ENCODE data around the gene PRDX1. TPM values are rescaled to one million over a fixed set of nuclear protein-coding genes. Genes with fewer than 3 reads are reported as not detected.

Gene PRDX1
- total RNA-seq (2014; rRNA removed), result 749 and 967 TPM in 2 replicates
- Bru-seq, nascent RNA, result percentile 98 among the genes with signal in this experiment
- percentile 99 among the genes with signal in this experiment for BruChase-seq, experiment 1, labeled RNA remaining after a 6-hour chase
- BruChase-seq, experiment 2, labeled RNA remaining after a 2-hour chase, result percentile 98 among the genes with signal in this experiment
- long read RNA-seq, transcript PRDX1-202 (6 exons, 1,021 nt), result major isoform, 453 of 794 reads
- long read RNA-seq, partial matches to known transcripts, result 32 of 794 reads
- long read RNA-seq, other reads (novel, unspliced or antisense), result 305 of 794 reads

DNA sequence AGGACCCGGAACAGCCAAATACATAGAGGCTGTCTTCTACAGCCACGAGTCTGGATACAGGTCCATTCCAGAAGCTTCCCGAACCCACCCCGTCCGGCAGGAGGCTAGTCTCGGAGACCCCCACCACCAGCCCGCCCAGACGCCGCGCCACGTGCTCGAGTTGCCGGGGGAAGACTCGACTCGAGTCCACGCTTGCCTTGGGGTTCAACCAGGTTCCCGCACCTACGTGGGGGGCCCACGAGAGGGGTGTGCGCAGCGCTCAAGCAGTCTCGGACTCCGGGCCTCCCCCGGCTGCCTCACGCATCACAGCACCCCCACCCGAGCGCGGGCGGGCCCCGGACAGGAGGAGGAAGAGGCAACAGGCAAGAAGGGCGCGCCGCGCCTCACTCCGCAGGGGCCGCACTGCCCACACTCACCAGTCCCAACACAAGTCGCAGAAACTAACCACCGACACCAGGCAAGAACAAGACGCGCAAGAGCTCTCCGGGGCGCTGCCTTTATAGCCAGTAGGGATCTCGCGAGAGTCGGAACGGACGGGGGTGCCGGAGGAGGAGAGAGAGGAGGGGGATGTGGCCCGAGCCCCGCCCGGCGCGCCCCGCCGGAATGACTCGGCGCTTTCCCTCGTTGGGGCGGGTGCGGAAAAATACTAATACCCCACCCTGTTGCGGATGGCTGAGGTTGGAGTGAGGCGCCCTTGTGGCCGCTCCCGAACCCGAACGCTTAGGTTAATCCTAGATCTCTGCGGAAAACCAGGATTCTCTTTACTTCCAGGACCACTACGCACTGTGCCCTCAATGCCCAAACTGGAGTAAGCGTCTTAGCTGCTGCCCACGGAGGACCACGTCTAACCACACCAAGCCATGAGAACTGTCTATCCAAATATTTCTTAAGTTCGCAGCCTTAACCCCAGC lies at the start of gene PRDX1:
Gene PRDX1 (minus strand): TSS at position 472 of the 911 bp plus-strand sequence. CDS start 2,841 bp downstream, outside the sequence.
- DNase-seq (peak; percentile 99), ATAC-seq (peak; percentile 72)
- H3F3A ChIP-seq (ENCODE audit: low read length, unreplicated experiment), result no peaks in the 10 kb centered on the region
- H3K9me3 ChIP-seq (ENCODE audit: low read length), result no peaks in the 10 kb centered on the region
- H4K20me1 ChIP-seq (ENCODE audit: low read length), result peaks cover 42% of the 10 kb centered on the region
- peaks cover 53% of the 10 kb centered on the region for H3K79me2 ChIP-seq (ENCODE audit: low read length)
- ChIA-PET CTCF (interaction anchor here (0.6 to 1.2 kb wide), 3 partner anchors 27 to 62 kb away, joined by 3 to 5 read pairs (median 4); partner anchors contain the start of gene NASP), POLR2A (ENCODE audit: unreplicated experiment) (interaction anchor here (0.6 to 2.0 kb wide), 6 partner anchors 21 to 510 kb away, joined by 3 to 21 read pairs (median 4); partner anchors contain the start of genes AKR1A1, MMACHC and UROD)
- H3K27ac ChIP-seq (ENCODE audit: low read length), result peak within 1 kb of the TSS; percentile 98
- intact Hi-C loops (cut with micrococcal nuclease), result loop anchor here (1.0 kb wide), 1 partner anchor 29 kb away; the partner anchor contains the start of gene AKR1A1
- peak within 1 kb of the TSS; percentile 93 for H3K4me2 ChIP-seq (ENCODE audit: low read length)
- peak within 1 kb of the TSS; percentile 70 for H2AFZ ChIP-seq (ENCODE audit: low read length)
- no peaks in the 10 kb centered on the region for H3K9me2 ChIP-seq (replicated peaks; ENCODE audit: low read length)
- TSS peak; percentile 58 for BruUV-seq (replicated peaks)
- H3K4me3 ChIP-seq (ENCODE audit: low read length), result peak within 1 kb of the TSS; percentile 99
- H3K4me1 ChIP-seq (ENCODE audit: insufficient read depth, low read length), result peaks cover 52% of the 10 kb centered on the region
- no peaks in the 10 kb centered on the region for H3K27me3 ChIP-seq (ENCODE audit: low read length)
- TF ChIP-seq EZH2 (IDR thresholded peaks at IDR 0.05; ENCODE audit: low read length, unreplicated experiment) (no peak), EZH2phosphoT487 (IDR thresholded peaks at IDR 0.05; ENCODE audit: borderline replicate concordance, low read length) (no peak)
- TF ChIP-seq, protein P1, sequence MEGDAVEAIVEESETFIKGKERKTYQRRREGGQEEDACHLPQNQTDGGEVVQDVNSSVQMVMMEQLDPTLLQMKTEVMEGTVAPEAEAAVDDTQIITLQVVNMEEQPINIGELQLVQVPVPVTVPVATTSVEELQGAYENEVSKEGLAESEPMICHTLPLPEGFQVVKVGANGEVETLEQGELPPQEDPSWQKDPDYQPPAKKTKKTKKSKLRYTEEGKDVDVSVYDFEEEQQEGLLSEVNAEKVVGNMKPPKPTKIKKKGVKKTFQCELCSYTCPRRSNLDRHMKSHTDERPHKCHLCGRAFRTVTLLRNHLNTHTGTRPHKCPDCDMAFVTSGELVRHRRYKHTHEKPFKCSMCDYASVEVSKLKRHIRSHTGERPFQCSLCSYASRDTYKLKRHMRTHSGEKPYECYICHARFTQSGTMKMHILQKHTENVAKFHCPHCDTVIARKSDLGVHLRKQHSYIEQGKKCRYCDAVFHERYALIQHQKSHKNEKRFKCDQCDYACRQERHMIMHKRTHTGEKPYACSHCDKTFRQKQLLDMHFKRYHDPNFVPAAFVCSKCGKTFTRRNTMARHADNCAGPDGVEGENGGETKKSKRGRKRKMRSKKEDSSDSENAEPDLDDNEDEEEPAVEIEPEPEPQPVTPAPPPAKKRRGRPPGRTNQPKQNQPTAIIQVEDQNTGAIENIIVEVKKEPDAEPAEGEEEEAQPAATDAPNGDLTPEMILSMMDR (conservative IDR thresholded peaks at IDR 0.05; ENCODE audit: low read depth, low read length), result 0 out of 2 replicates have a peak, but pooled peaks have one; percentile 17
- peaks cover 16% of the 10 kb centered on the region for H3K36me3 ChIP-seq (ENCODE audit: low read depth, low read length)
- peak within 1 kb of the TSS; percentile 97 for H3K9ac ChIP-seq (ENCODE audit: low read length)

DNA sequence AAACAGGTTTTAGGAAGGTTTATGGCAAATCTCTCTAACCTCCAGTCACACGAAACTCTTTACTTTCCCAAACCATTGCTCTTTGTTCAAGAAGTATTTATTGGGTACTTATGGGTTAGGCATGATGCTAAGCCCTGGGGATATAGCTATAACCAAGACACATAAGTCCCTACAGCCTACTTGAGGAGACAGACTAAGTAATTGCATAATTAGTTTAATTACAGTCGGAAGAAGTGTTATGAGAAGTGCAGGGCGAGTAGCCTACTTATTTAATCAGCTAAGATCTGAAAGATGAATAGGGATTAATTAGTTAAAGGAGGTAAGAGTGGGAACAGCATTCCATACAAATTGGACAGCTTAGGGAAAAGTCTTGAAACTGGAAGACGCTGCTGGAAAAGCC lies 48.9 kb upstream of the PRDX1 start:
- CTCF ChIA-PET, result no interaction called here
- BruUV-seq (replicated peaks), result no TSS peak

More for the DNA sequence above, 48.9 kb upstream of the PRDX1 start:
- no peaks in the 10 kb centered on the region for H4K20me1 ChIP-seq (ENCODE audit: low read length)
- no peak overlapping the region for H3K27ac ChIP-seq (ENCODE audit: low read length)
- no peaks in the 10 kb centered on the region for H3K79me2 ChIP-seq (ENCODE audit: low read length)
- peaks cover 33% of the 10 kb centered on the region for H3K36me3 ChIP-seq (ENCODE audit: low read depth, low read length)
- no peaks in the 10 kb centered on the region for H3K27me3 ChIP-seq (ENCODE audit: low read length)
- intact Hi-C loops (cut with micrococcal nuclease), result loop anchor here (1.0 kb wide), 3 partner anchors 58 to 210 kb away; partner anchors contain the start of genes CCDC163 and MMACHC
- no peaks in the 10 kb centered on the region for H3F3A ChIP-seq (ENCODE audit: low read length, unreplicated experiment)
- TF ChIP-seq EZH2phosphoT487 (IDR thresholded peaks at IDR 0.05; ENCODE audit: borderline replicate concordance, low read length) (no peak), EZH2 (IDR thresholded peaks at IDR 0.05; ENCODE audit: low read length, unreplicated experiment) (no peak)
- TF ChIP-seq, protein P1 (conservative IDR thresholded peaks at IDR 0.05; ENCODE audit: low read depth, low read length), result no peak
- ATAC-seq, result no peak
- DNase-seq, result no peak
- H3K9ac ChIP-seq (ENCODE audit: low read length), result no peak overlapping the region
- H3K4me1 ChIP-seq (ENCODE audit: insufficient read depth, low read length), result no peaks in the 10 kb centered on the region
- H2AFZ ChIP-seq (ENCODE audit: low read length), result no peak overlapping the region
- no peaks in the 10 kb centered on the region for H3K9me2 ChIP-seq (replicated peaks; ENCODE audit: low read length)
- H3K9me3 ChIP-seq (ENCODE audit: low read length), result no peaks in the 10 kb centered on the region
- H3K4me3 ChIP-seq (ENCODE audit: low read length), result no peak overlapping the region
- no peak overlapping the region for H3K4me2 ChIP-seq (ENCODE audit: low read length)
- POLR2A ChIA-PET (ENCODE audit: unreplicated experiment), result no interaction called here
